H9 (cell line): ENCODE measurements around the gene GALNT2. TPM values are rescaled to one million over a fixed set of nuclear protein-coding genes. Genes with fewer than 3 reads are reported as not detected.

Source experiments
- DNase-seq: peaks from one replicate; pipeline ENCODE4 v3.0.0-alpha.2; 2017
- H2AFZ ChIP-seq: one replicate; pipeline ENCODE4 v1.6.1; 2013; ENCODE audit warnings: mild to moderate bottlenecking, low read length, control low read depth, moderate library complexity
- H2AK5ac ChIP-seq: 2 replicates; pipeline ENCODE4 v1.6.1; 2013; ENCODE audit warnings: low read length, control low read depth, mixed read lengths; ENCODE audit not compliant: insufficient read length
- H2BK120ac ChIP-seq: one replicate; pipeline ENCODE4 v1.6.1; 2013; ENCODE audit warnings: low read depth, mild to moderate bottlenecking, low read length, control low read depth, inconsistent platforms; ENCODE audit not compliant: poor library complexity, severe bottlenecking
- H2BK12ac ChIP-seq: 2 replicates; pipeline ENCODE4 v1.6.1; 2013; ENCODE audit warnings: low read length, control low read depth, mixed read lengths, low read depth; ENCODE audit not compliant: insufficient read length
- H2BK15ac ChIP-seq: 2 replicates; pipeline ENCODE4 v1.6.1; 2013; ENCODE audit warnings: low read depth, low read length, control low read depth
- H2BK20ac ChIP-seq: one replicate; pipeline ENCODE4 v1.6.1; 2013; ENCODE audit warnings: low read depth, mild to moderate bottlenecking, low read length, control low read depth, inconsistent platforms; ENCODE audit not compliant: poor library complexity, severe bottlenecking
- H2BK5ac ChIP-seq: 2 replicates; pipeline ENCODE4 v1.6.1; 2013; ENCODE audit warnings: low read length, control low read depth, mixed read lengths; ENCODE audit not compliant: insufficient read length
- H3K14ac ChIP-seq: 2 replicates; pipeline ENCODE4 v1.6.1; 2013; ENCODE audit warnings: low read length, control low read depth; ENCODE audit not compliant: insufficient read depth
- H3K18ac ChIP-seq: 2 replicates; pipeline ENCODE4 v1.6.1; 2013; ENCODE audit warnings: low read depth, mild to moderate bottlenecking, mixed read lengths, low read length, control low read depth; ENCODE audit not compliant: insufficient read length
- H3K23ac ChIP-seq: 2 replicates; pipeline ENCODE4 v1.6.1; 2013; ENCODE audit warnings: low read length, control low read depth, mixed read lengths, low read depth; ENCODE audit not compliant: insufficient read length
- H3K23me2 ChIP-seq: 2 replicates; pipeline ENCODE4 v1.6.1; 2013; ENCODE audit warnings: low read depth, mild to moderate bottlenecking, mixed read lengths, low read length, control low read depth; ENCODE audit not compliant: insufficient read length, poor library complexity, severe bottlenecking
- H3K27ac ChIP-seq: 2 replicates; pipeline ENCODE4 v1.5.1; 2013; ENCODE audit warnings: low read length, control low read depth, mixed read lengths, low read depth; ENCODE audit not compliant: insufficient read length
- H3K27me3 ChIP-seq: 2 replicates; pipeline ENCODE4 v1.6.1; 2013; ENCODE audit warnings: low read length, control low read depth, inconsistent platforms; ENCODE audit not compliant: insufficient read depth
- H3K4ac ChIP-seq: 2 replicates; pipeline ENCODE4 v1.6.1; 2013; ENCODE audit warnings: low read depth, mild to moderate bottlenecking, control low read depth, inconsistent platforms, low read length, moderate library complexity
- H3K4me1 ChIP-seq: 2 replicates; pipeline ENCODE4 v1.6.1; 2013; ENCODE audit warnings: low read length, control low read depth, inconsistent platforms; ENCODE audit not compliant: insufficient read depth
- H3K4me2 ChIP-seq: 2 replicates; pipeline ENCODE4 v1.6.1; 2013; ENCODE audit warnings: low read length, control low read depth, mixed read lengths; ENCODE audit not compliant: insufficient read length, insufficient read depth
- H3K56ac ChIP-seq: 2 replicates; pipeline ENCODE4 v1.6.1; 2013; ENCODE audit warnings: low read depth, mild to moderate bottlenecking, mixed read lengths, low read length, control low read depth; ENCODE audit not compliant: insufficient read length
- H3K79me1 ChIP-seq: 2 replicates; pipeline ENCODE4 v1.6.1; 2013; ENCODE audit warnings: low read depth, mild to moderate bottlenecking, moderate library complexity, low read length, control low read depth, inconsistent platforms; ENCODE audit not compliant: insufficient read depth, poor library complexity, severe bottlenecking
- H3K79me2 ChIP-seq: 2 replicates; pipeline ENCODE4 v1.6.1; 2013; ENCODE audit warnings: low read length, control low read depth, inconsistent platforms; ENCODE audit not compliant: insufficient read depth
- H3K9ac ChIP-seq: 2 replicates; pipeline ENCODE4 v1.6.1; 2013; ENCODE audit warnings: low read length, control low read depth, mixed read lengths; ENCODE audit not compliant: insufficient read length; ENCODE audit errors: extremely low read depth
- H3K9me3 ChIP-seq: one replicate; pipeline ENCODE4 v1.6.1; 2013; ENCODE audit warnings: low read depth, low read length, inconsistent platforms; ENCODE audit not compliant: control insufficient read depth
- H3T11ph ChIP-seq: one replicate; pipeline ENCODE4 v1.6.1; 2013; ENCODE audit warnings: mild to moderate bottlenecking, low read length, control low read depth, inconsistent platforms
- H4K20me1 ChIP-seq: one replicate; pipeline ENCODE4 v1.6.1; 2013; ENCODE audit not compliant: control insufficient read depth, insufficient read length, insufficient read depth
- H4K5ac ChIP-seq: 2 replicates; pipeline ENCODE4 v1.6.1; 2013; ENCODE audit warnings: low read depth, mild to moderate bottlenecking, mixed read lengths, low read length, control low read depth; ENCODE audit not compliant: insufficient read length
- H4K8ac ChIP-seq: replicated peaks from 2 replicates; pipeline ENCODE4 v1.6.1; 2013; ENCODE audit warnings: low read length, control low read depth, mixed read lengths, low read depth; ENCODE audit not compliant: insufficient read length
- H4K91ac ChIP-seq: 2 replicates; pipeline ENCODE4 v1.6.1; 2013; ENCODE audit warnings: low read depth, mild to moderate bottlenecking, moderate library complexity, mixed read lengths, low read length, control low read depth; ENCODE audit not compliant: insufficient read length
- H3K27ac Mint-ChIP-seq, 3 experiments: 2 replicates in 2 of 3; 3 replicates in 1 of 3; pipeline ENCODE4 v1.8.0; 2020 to 2021; ENCODE audit warnings: mixed read lengths in 3 of 3, mild to moderate bottlenecking in 1 of 3, moderate library complexity in 1 of 3
- H3K27me3 Mint-ChIP-seq: 2 replicates; pipeline ENCODE4 v1.8.0; 2021; ENCODE audit warnings: low read depth, mild to moderate bottlenecking, moderate library complexity, mixed read lengths
- H3K36me3 Mint-ChIP-seq, 3 experiments: 2 replicates in 2 of 3; 3 replicates in 1 of 3; pipeline ENCODE4 v1.8.0; 2020 to 2021; ENCODE audit warnings: low read depth in 3 of 3, mixed read lengths in 3 of 3; ENCODE audit not compliant: insufficient read depth in 1 of 3
- H3K4me1 Mint-ChIP-seq, 2 experiments: 2 replicates each; pipeline ENCODE4 v1.8.0; 2020; ENCODE audit warnings: mixed read lengths in 2 of 2
- H3K4me3 Mint-ChIP-seq, 2 experiments: 2 replicates in 1 of 2; 3 replicates in 1 of 2; pipeline ENCODE4 v1.8.0; 2020 to 2021; ENCODE audit warnings: mild to moderate bottlenecking in 2 of 2, mixed read lengths in 2 of 2, moderate library complexity in 1 of 2
- H3K9me3 Mint-ChIP-seq, 2 experiments: 2 replicates in 1 of 2; 3 replicates in 1 of 2; pipeline ENCODE4 v1.8.0; 2020; ENCODE audit warnings: mild to moderate bottlenecking in 2 of 2, mixed read lengths in 2 of 2, moderate library complexity in 1 of 2
- WGBS: extraction: QIAGEN DNeasy Blood & Tissue Kit; methylation state at CpG from one replicate; pipeline ENCODE4 v1.1.7; 2013; ENCODE audit warnings: missing lambda C conversion rate, low lambda C conversion rate, mixed read lengths; ENCODE audit not compliant: insufficient read length; ENCODE audit errors: extremely low coverage; 5-methylcytosine and 5-hydroxymethylcytosine counted together
- total RNA-seq: library from RNA; stranded (reverse); gene quantifications from 2 replicates; pipeline ENCODE4 v1.2.1, GENCODE V29; 2021
- TF ChIP-seq, protein P1 (sequence below): fragments of 200-600 bp; sonication (generic); conservative IDR thresholded peaks from 3 replicates; pipeline ENCODE4 v1.8.0; 2021; ENCODE audit warnings: antibody characterized with exemption, mild to moderate bottlenecking

Gene GALNT2
- total RNA-seq, 1 experiment from 2014 or later: 57.6 TPM

DNA sequence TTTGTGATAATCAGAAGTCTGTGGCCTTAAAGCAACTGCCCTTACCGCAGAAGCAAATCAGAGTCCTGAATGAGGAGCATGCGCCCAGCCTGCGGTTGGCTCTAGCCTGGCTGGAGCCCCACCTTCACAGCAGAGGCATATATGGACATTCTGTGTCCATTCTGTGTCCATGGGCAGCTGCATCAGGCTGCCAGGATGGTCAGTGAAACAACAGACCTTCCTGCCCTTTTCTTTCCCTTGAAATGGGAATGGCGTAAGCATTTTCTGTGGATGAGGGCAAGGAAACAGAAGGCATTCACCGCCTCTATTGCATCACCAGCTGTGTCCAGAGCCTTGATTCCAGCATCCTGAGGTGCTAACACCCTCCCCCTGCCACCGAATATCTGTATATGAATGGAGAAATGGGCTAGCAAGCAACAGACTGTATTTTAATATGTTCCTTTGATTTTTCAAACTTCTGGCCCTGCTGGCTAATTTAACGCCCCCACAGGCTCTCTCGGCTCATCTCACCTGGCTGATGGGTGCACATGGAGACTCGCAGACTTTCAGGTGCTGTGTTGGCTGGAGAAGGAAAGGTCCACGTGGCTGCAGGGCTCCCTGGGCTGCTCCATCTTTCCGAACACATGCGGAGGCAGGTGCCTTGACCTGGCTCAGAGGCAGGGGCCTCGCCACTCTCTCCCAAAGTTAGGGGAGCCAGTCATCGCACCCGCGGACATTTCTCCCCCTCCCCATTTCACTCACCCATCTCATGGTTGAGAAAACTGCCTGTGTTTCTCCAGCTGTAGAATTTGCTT lies 159.2 kb downstream of the GALNT2 start:
- H3K18ac ChIP-seq: no peak overlapping the region
- no peak overlapping the region for H3K4me2 ChIP-seq
- H3K79me2 ChIP-seq: no peaks in the 10 kb centered on the region; the same call in 1 of the 2 replicates
- no peak overlapping the region for H2BK15ac ChIP-seq
- Mint-ChIP-seq H3K27ac (peak overlapping the region in 1 of 3 experiments; percentile 37; a peak in 1 of 7 replicates), H3K4me1 (peaks cover 20 to 33% of the 10 kb centered on the region in 2 experiments), H3K36me3 (no peaks in the 10 kb centered on the region), H3K4me3 (no peak overlapping the region), H3K9me3 (no peaks in the 10 kb centered on the region), H3K27me3 (no peaks in the 10 kb centered on the region)
- H3K27ac ChIP-seq: no peak overlapping the region
- H2AFZ ChIP-seq: no peak overlapping the region
- no peaks in the 10 kb centered on the region for H3K9me3 ChIP-seq
- H3K9ac ChIP-seq: no peak overlapping the region
- H4K91ac ChIP-seq: no peak overlapping the region
- no peak overlapping the region for H3T11ph ChIP-seq
- peaks cover 10% of the 10 kb centered on the region for H3K4me1 ChIP-seq
- peak overlapping the region; percentile 39 for H2BK12ac ChIP-seq
- peak overlapping the region; percentile 85 for H3K14ac ChIP-seq
- no peak overlapping the region for H2BK20ac ChIP-seq
- no peaks in the 10 kb centered on the region for H3K23me2 ChIP-seq
- no peak overlapping the region for H4K8ac ChIP-seq
- H3K56ac ChIP-seq: no peak overlapping the region
- no peak overlapping the region for H2BK120ac ChIP-seq
- H2BK5ac ChIP-seq: no peak overlapping the region
- no peak overlapping the region for H3K4ac ChIP-seq
- no peaks in the 10 kb centered on the region for H3K79me1 ChIP-seq
- TF ChIP-seq, protein P1, sequence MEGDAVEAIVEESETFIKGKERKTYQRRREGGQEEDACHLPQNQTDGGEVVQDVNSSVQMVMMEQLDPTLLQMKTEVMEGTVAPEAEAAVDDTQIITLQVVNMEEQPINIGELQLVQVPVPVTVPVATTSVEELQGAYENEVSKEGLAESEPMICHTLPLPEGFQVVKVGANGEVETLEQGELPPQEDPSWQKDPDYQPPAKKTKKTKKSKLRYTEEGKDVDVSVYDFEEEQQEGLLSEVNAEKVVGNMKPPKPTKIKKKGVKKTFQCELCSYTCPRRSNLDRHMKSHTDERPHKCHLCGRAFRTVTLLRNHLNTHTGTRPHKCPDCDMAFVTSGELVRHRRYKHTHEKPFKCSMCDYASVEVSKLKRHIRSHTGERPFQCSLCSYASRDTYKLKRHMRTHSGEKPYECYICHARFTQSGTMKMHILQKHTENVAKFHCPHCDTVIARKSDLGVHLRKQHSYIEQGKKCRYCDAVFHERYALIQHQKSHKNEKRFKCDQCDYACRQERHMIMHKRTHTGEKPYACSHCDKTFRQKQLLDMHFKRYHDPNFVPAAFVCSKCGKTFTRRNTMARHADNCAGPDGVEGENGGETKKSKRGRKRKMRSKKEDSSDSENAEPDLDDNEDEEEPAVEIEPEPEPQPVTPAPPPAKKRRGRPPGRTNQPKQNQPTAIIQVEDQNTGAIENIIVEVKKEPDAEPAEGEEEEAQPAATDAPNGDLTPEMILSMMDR: no peak
- no peak overlapping the region for H4K5ac ChIP-seq
- DNase-seq: no peak
- WGBS: no CpG with 5 or more reads among the region's 16 CpGs
- no peak overlapping the region for H3K23ac ChIP-seq
- no peaks in the 10 kb centered on the region; the same call in 1 of the 2 replicates for H3K27me3 ChIP-seq
- H4K20me1 ChIP-seq: no peaks in the 10 kb centered on the region
- H2AK5ac ChIP-seq: no peak overlapping the region
